H7 (cell line): ENCODE results near the gene MARK4. TPM values are rescaled to one million over a fixed set of nuclear protein-coding genes. Genes with fewer than 3 reads are reported as not detected.

Source experiments
- DNase-seq: peaks from one replicate; pipeline ENCODE4 v3.0.0; 2012
- H3K27me3 ChIP-seq: 2 replicates; pipeline ENCODE4 v1.6.0; 2011; ENCODE audit warnings: mild to moderate bottlenecking, low read length; ENCODE audit not compliant: control insufficient read depth, insufficient read depth
- H3K36me3 ChIP-seq: replicated peaks from 2 replicates; pipeline ENCODE4 v1.5.1; 2011; ENCODE audit warnings: low read length; ENCODE audit not compliant: control insufficient read depth, insufficient read depth
- H3K4me3 ChIP-seq: 2 replicates; pipeline ENCODE4 v1.5.1; 2011; ENCODE audit warnings: low read depth, mild to moderate bottlenecking, control low read depth, low read length, moderate library complexity; ENCODE audit not compliant: insufficient read depth
- total RNA-seq: library from RNA; depleted of rRNA; stranded (reverse); fragments of >200 nt; shearing (Covaris generic); gene quantifications from 2 replicates; pipeline ENCODE4 v1.2.3, GENCODE V29; 2014

MARK4 gene
- total RNA-seq, 1 experiment from 2014 or later, result 16.1 TPM

GRCh38 chr19:45271735-45272108, 20.7 kb downstream of the MARK4 start:
- no peak for DNase-seq
- no peak overlapping the region for H3K4me3 ChIP-seq
- peaks cover 7% of the 10 kb centered on the region for H3K36me3 ChIP-seq
- H3K27me3 ChIP-seq, result no peaks in the 10 kb centered on the region

- Histone ChIP-seq H3K27me3 (no peaks in the 10 kb centered on the region), H3K4me3 (no peak overlapping the region), H3K36me3 (peaks cover 10% of the 10 kb centered on the region)
- no peak for DNase-seq
These were observed 22.4 kb downstream of the MARK4 start for GRCh38 chr19:45273521-45273855.

GRCh38 chr19:45275370-45275971, 24.4 kb downstream of the MARK4 start:
- no peak overlapping the region for H3K4me3 ChIP-seq
- no peak for DNase-seq
- peaks cover 17% of the 10 kb centered on the region for H3K36me3 ChIP-seq
- no peaks in the 10 kb centered on the region for H3K27me3 ChIP-seq

- Histone ChIP-seq H3K36me3 (peaks cover 19% of the 10 kb centered on the region), H3K27me3 (no peaks in the 10 kb centered on the region), H3K4me3 (no peak overlapping the region)
These were observed 25.2 kb downstream of the MARK4 start for GRCh38 chr19:45276284-45276687.

GRCh38 chr19:45278087-45278486, 27.0 kb downstream of the MARK4 start:
- Histone ChIP-seq H3K4me3 (no peak overlapping the region), H3K27me3 (no peaks in the 10 kb centered on the region), H3K36me3 (peaks cover 19% of the 10 kb centered on the region)
- DNase-seq, result no peak

More at GRCh38 chr19:45276284-45276687, 25.2 kb downstream of the MARK4 start:
- no peak for DNase-seq

GRCh38 chr19:45279587-45280192, 28.6 kb downstream of the MARK4 start:
- DNase-seq, result no peak

GRCh38 chr19:45280471-45280961, 29.4 kb downstream of the MARK4 start:
- Histone ChIP-seq H3K4me3 (no peak overlapping the region), H3K36me3 (peaks cover 20% of the 10 kb centered on the region), H3K27me3 (no peaks in the 10 kb centered on the region)
- no peak for DNase-seq

More at GRCh38 chr19:45279587-45280192, 28.6 kb downstream of the MARK4 start:
- peaks cover 21% of the 10 kb centered on the region for H3K36me3 ChIP-seq
- no peak overlapping the region for H3K4me3 ChIP-seq
- no peaks in the 10 kb centered on the region for H3K27me3 ChIP-seq

GRCh38 chr19:45283443-45284033, 32.5 kb downstream of the MARK4 start:
- H3K27me3 ChIP-seq, result no peaks in the 10 kb centered on the region
- H3K4me3 ChIP-seq, result no peak overlapping the region
- H3K36me3 ChIP-seq, result peaks cover 15% of the 10 kb centered on the region
- DNase-seq, result no peak

- Histone ChIP-seq H3K4me3 (no peak overlapping the region), H3K27me3 (no peaks in the 10 kb centered on the region), H3K36me3 (peaks cover 3% of the 10 kb centered on the region)
- DNase-seq, result no peak
These were observed 39.4 kb downstream of the MARK4 start for GRCh38 chr19:45290381-45290931.

GRCh38 chr19:45291834-45292233, 40.8 kb downstream of the MARK4 start:
- Histone ChIP-seq H3K36me3 (peaks cover 3% of the 10 kb centered on the region), H3K27me3 (no peaks in the 10 kb centered on the region), H3K4me3 (no peak overlapping the region)
- no peak for DNase-seq

GRCh38 chr19:45293682-45294081, 42.6 kb downstream of the MARK4 start:
- DNase-seq, result no peak
- Histone ChIP-seq H3K27me3 (no peaks in the 10 kb centered on the region), H3K4me3 (no peak overlapping the region), H3K36me3 (peaks cover 3% of the 10 kb centered on the region)

GRCh38 chr19:45294291-45295029, 43.4 kb downstream of the MARK4 start:
- H3K27me3 ChIP-seq, result no peaks in the 10 kb centered on the region
- H3K36me3 ChIP-seq, result peaks cover 5% of the 10 kb centered on the region

GRCh38 chr19:45295873-45296272, 44.8 kb downstream of the MARK4 start:
- Histone ChIP-seq H3K36me3 (peaks cover 5% of the 10 kb centered on the region), H3K4me3 (no peak overlapping the region), H3K27me3 (no peaks in the 10 kb centered on the region)
- DNase-seq, result no peak

More at GRCh38 chr19:45294291-45295029, 43.4 kb downstream of the MARK4 start:
- H3K4me3 ChIP-seq, result no peak overlapping the region
- no peak for DNase-seq

GRCh38 chr19:45296355-45296754, 45.3 kb downstream of the MARK4 start:
- no peaks in the 10 kb centered on the region for H3K27me3 ChIP-seq
- H3K36me3 ChIP-seq, result peaks cover 4% of the 10 kb centered on the region; the same call in 1 of the 2 replicates
- DNase-seq, result no peak
- no peak overlapping the region for H3K4me3 ChIP-seq
